Umbilical cord (tissue), 2 donors: ENCODE results near the gene UNKL. TPM values are rescaled to one million over a fixed set of nuclear protein-coding genes. Genes with fewer than 3 reads are reported as not detected.

Experiments used
- DNase-seq: peaks from one replicate; pipeline ENCODE4 v3.0.0-alpha.2; 2015; ENCODE audit warnings: low spot score
- total RNA-seq: library from RNA; depleted of rRNA; stranded (reverse); fragments of >200 nt; gene quantifications from one replicate; pipeline ENCODE4 v1.2.3, GENCODE V29; 2014; ENCODE audit warnings: low replicate concordance; ENCODE audit not compliant: insufficient read depth

Gene UNKL
- total RNA-seq, 1 donor from 2014 or later: 3.4 TPM

GRCh38 chr16:1351582-1352362 is 62.7 kb downstream of the UNKL start, which contains the start of the genes GNPTG and TSR3:
Gene GNPTG (plus strand): TSS chr16:1351931. CDS start chr16:1351966, 35 bp downstream.
Gene TSR3 (minus strand): TSS chr16:1351878. CDS start chr16:1351804, 74 bp downstream.
- peak; percentile 82 for DNase-seq

DNA sequence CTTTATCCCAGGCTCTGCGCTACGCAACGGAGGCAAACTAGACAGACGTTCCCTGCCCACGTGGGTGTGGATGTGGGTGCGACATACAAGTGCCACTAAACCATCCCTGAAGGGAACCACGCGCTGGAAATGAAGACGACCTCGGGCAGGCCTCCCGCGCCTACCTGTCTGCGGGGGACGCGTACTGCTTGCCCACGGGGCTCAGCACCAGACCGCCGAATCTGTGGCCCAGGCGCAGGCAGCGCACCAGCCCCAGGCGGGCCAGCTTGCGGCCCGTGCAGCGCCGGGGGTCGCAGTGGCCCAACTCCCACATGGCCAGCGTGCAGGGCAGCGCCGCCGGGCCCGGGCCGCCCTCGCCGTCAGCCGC is 63.3 kb downstream of the UNKL start:
- no peak for DNase-seq

GRCh38 chr16:1350691-1351090 is 63.8 kb downstream of the UNKL start:
- DNase-seq: no peak

DNA sequence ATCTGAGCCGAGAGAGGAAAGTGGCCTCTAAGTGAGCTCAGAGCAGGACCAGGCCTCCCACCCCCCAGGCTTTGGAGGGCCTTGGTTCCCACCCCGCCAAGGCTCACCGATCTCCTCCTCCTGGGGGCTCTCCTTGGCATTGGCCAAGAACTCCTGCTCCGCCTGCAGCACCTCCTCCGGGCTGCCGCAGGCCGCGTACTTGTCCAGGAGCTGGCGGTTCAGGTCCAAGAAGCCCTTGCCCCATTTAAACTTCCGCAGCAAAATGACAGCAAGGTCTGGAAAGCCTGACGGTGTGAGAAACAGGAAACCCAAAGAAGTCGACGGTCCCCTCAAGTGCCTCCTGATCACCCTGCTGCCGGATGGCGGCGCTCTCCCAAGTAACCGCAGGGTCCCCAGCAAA is 64.6 kb downstream of the UNKL start:
- DNase-seq: no peak

GRCh38 chr16:1349351-1349750 is 65.2 kb downstream of the UNKL start:
- no peak for DNase-seq

- no peak for DNase-seq
Measured at GRCh38 chr16:1348926-1349325, 65.6 kb downstream of the UNKL start.

- no peak for DNase-seq
Measured at GRCh38 chr16:1348441-1348840, 66.1 kb downstream of the UNKL start.

DNA sequence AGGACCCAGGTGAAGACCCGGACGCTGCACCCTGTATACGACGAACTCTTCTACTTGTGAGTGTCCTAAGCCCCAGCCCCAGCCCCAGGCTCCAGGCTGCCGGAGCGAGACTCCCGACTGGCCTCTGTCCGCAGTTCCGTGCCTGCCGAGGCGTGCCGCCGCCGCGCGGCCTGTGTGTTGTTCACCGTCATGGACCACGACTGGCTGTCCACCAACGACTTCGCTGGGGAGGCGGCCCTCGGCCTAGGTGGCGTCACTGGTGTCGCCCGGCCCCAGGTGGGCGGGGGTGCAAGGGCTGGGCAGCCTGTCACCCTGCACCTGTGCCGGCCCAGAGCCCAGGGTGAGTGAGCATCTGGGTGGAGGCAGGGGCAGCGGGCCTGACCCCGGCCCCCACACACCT is 66.5 kb downstream of the UNKL start:
- no peak for DNase-seq

DNA sequence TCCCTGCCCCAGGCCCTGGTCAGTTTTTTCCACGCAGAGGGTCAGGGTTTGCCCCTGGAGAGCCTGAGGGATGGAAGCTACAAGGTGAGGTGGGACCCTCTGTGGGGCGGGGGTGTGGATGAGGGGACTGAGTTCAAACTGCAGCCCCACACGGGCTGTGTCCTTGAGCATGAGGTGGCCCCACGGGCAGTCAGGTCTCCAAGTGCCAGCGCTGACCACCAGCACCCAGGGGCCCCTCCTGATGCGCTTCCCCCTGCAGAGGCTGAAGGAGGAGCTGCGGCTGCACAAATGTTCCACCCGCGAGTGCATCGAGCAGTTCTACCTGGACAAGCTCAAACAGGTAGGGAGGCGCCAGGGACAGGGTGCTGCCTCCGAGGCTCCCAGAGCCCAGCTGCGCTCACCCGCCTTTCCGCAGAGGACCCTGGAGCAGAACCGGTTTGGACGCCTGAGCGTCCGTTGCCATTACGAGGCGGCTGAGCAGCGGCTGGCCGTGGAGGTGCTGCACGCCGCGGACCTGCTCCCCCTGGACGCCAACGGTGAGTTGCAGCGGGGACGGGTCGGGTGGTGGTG is 67.1 kb downstream of the UNKL start:
- DNase-seq: peak; percentile 57

DNA sequence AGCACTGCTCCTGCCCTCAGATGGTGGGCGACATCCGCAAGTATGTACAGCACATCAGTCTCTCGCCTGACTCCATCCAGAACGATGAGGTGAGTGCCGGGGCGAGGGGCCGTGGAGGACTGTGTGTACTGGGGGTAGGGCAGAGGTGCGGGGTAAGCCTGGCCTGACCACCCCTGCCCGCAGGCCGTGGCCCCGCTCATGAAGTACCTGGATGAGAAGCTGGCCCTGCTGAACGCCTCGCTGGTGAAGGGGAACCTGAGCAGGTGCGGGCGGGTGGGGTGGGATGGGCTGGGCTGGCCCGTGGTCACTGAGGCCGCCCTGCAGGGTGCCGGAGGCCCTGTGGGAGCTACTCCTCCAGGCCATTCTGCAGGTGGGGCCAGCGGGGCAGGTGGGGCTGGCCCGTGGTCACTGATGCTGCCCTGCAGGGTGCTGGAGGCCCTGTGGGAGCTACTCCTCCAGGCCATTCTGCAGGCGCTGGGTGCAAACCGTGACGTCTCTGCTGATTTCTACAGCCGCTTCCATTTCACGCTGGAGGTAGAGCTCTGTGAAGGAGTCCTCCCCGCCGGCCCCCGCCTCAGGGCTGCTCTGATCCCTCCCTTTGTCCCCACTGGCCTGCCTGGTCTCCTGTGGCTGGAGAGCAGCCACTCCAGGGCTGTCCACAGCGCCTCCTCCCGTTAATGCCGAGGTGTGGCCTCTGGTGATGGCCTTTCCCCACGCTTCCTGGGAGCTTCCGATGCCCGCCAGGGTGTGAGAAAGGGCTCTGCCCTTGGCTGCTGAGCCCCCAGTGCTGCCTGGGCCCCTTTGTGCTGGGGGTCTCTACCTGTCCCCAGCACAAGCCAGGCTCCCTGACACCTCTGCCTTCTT is 67.8 kb downstream of the UNKL start:
- DNase-seq: no peak

- DNase-seq: no peak
Measured at GRCh38 chr16:1345651-1346421, 68.7 kb downstream of the UNKL start.

DNA sequence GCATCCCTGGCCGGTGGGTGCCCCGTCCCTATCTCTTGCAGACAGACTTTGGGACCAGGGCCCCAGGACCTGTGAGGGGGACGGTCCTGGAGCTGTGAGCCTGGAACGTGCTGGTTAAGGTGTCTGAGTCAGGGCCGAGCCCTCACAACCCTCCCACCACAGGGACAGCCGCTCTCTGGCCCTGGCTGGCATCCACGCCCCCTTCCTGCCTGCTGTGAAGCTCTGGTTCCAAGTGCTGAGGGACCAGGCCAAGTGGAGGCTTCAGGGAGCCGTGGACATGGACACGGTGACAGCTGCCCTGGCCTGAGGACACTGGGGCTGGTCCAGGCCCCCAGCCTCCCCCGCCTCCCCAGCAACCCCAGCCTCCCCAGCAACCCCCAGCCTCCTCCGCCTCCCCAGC is 69.4 kb downstream of the UNKL start:
- DNase-seq: no peak

- DNase-seq: no peak
Measured at GRCh38 chr16:1344499-1344898, 70.0 kb downstream of the UNKL start.

- DNase-seq: no peak
Measured at GRCh38 chr16:1343428-1344242, 70.9 kb downstream of the UNKL start.

DNA sequence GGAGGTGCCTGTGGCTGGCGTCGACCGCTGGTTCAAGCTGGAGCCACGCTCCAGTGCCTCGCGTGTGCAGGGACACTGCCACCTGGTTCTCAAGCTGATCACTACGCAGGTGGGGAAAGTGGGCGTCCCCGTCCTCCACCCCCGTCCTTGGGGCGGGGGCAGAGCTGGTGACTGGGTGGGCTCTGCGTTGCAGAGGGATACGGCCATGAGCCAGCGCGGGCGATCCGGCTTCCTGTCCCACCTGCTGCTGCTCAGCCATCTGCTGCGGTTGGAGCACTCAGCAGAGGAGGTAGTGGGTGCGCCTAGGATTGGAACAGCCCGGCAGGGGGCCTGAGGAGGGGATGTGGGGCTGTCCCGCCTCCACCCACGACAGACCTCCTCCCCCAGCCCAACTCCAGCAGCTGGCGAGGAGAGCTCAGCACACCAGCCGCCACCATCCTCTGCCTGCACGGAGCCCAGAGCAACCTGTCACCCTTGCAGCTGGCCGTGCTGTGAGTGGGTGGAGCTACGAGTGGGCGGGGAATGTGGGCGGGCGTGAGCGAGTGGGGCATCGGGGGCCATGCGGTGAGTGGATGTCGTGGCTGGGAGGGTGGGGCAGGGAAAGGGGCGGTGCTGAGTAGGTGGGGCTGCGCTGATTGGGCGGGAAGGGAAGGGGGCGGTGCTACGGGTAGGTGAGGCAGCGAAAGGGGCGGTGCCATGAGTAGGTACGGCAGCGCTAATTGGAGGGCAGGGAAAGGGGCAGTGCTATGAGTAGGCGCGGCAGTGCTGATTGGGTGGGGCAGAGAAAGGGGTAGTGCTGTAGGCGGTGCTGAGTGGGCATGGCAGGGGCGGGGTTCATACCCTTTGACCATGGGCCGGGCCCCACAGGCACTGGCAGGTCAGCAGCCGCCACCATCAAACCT is 71.7 kb downstream of the UNKL start:
- DNase-seq: peak; percentile 83

DNA sequence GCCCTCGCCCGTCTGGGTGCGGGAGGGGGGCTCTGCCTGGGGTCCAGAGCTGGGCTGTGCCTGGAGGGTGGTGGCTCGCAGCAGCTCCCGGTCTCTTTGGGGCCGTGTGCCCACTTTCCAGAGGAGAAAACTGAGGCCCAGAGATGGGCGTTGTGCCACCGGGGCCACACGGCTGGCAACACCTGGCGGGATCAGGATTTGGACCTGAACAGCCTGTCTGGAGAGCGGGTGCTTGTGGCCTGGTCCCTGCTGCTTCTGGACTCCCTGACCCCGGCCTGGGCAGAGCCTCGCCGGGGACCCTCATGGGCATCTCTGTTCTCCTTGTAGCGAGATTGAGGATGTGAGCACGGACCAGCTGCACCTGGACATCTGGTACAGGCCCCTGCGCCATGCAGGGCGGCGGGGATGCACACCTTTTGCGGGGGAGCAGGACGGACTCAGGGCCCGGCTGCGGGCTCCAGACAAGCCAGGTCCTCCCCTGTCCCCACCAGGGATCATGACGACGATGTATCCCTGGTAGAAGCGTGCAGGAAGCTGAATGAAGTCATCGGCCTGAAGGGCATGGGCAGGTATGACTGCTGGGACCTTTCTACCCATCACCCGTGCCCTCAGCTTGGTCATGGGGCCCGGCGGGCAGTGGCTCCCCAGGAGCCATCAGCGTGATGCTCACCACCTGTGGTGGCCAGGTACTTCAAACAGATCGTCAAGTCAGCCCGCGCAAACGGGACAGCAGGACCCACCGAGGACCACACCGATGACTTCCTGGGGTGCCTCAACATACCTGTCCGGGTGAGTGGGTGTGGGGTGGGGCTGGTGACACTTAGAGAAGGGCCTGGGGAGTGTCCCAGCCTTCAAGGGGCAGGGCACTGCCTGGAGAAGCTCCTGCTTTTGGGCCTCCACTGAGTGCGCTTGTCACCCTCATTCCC is 72.7 kb downstream of the UNKL start:
- DNase-seq: no peak

- no peak for DNase-seq
Measured at GRCh38 chr16:1340730-1341494, 73.6 kb downstream of the UNKL start.
